DMS 273 treated with DMSO at 0.1 percent for 48 hours (cell line): ENCODE data around the gene PAMR1.

Experiments
- DNase-seq: peaks from one replicate; lab custom pipeline; 2025; lab: John Stamatoyannopoulos, UW

The PAMR1 gene

GRCh38 chr11:35500744-35501143 lies 24.7 kb downstream of the PAMR1 start:
- DNase-seq: no peak

DNA sequence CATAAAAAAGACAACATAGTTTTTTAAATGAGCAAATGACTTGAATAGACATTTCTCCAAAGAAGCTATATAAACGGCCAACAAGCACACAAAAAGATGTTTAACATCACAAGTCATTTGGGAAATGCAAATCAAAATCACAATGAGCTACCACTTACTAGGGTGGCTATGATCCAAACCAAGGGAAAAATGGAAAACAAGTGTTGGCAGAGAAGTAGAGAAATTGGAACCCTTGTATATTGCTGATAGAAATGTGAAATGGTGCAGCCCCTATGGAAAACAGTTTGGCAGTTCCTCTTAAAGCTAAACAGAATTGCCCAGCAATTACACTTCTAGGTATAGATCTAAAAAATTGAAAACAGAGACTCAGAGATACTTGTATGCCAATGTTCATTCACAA lies 29.0 kb downstream of the PAMR1 start:
- no peak for DNase-seq

DNA sequence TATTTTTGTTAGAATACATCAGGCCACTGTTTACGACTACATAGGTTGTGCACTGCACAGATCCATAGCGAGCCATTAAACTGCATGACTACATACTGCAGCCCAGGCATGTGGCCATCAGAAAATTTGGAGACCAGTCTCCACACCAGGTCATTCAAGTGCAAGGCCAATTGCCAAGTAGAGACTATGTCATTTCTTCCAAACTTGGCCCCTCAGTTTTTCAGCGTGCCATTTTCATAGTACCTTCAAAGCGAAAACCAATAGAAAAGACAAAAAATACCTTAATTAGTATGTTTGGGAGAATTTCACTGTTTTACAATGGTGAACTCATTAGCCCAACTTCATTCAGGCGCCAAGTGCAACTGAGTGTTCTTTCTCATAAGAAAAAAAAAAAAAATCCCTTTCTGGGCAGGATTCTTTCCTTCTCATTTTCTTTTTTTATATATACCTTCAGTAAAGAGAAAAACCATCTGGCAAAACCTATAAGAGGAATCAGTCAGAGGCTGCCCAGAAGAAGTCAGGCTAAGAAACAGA lies 30.4 kb downstream of the PAMR1 start:
- no peak for DNase-seq

DNA sequence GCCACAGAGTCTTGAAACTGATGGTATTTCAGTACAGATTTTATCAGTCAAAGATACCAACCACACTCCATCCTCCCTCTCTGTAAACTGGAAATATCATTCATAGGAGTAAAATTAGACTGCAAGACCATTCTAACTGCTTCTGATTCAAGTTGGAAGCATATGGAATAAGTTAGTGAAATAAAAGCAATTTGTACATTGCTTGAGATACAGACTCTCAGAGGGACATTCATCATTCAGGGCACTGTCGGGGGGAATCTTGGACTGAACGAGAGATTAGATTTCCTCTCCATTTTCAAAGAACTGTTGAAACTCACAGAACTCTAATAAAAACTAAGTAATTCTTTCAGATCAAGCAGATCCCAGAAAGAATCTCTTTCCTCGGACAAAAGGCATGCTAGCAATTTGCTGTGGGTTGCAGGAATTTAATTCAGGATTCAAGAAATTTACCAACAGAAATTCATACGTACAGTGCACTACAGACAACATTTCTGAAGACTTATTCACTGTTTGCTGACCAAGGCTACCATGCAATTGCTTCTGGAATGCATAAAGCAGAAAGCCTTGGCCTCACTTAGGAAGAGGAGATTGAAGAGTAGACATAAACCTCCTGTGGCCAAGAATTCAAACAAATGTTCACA lies 34.1 kb downstream of the PAMR1 start:
- DNase-seq: no peak

- DNase-seq: no peak
Observed at GRCh38 chr11:35488117-35488516, 37.3 kb downstream of the PAMR1 start.

- peak; percentile 10 for DNase-seq
Observed at GRCh38 chr11:35487532-35488078, 37.8 kb downstream of the PAMR1 start.

GRCh38 chr11:35486934-35487333 lies 38.5 kb downstream of the PAMR1 start:
- DNase-seq: no peak

- DNase-seq: no peak
Observed at GRCh38 chr11:35486446-35486845, 39.0 kb downstream of the PAMR1 start.

DNA sequence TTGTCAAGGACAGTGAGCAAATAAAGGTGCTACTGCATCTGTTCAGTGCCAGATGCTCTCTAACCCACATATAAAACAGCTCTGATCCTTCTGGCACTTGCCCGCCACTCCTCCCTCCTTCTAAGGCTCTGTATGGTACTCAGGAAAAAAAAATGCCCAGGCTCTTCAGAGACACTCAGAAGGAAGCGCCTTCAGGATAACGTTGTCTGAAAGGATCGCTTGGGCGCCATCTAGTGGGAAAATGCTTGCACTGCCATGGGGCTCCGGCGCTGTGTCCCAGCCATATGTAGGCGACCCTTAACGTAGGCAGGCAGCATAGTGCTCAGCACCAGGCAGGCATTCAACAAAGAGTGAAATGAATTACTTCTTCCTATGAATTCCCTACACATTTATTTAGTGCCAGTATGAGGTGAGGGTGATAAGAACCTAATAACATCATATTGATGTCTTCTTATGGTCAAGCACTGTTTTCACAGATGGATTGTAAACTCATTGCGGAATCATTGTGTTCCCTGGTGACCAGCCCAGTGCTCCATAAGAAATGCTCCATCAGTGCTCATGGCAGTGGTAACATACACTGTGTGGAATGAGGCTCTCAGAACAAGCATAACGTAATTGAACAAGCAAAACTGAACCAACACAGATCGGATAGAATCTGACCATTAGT lies 39.6 kb downstream of the PAMR1 start:
- peak; percentile 43 for DNase-seq

- no peak for DNase-seq
Observed at GRCh38 chr11:35484435-35484834, 41.0 kb downstream of the PAMR1 start.

DNA sequence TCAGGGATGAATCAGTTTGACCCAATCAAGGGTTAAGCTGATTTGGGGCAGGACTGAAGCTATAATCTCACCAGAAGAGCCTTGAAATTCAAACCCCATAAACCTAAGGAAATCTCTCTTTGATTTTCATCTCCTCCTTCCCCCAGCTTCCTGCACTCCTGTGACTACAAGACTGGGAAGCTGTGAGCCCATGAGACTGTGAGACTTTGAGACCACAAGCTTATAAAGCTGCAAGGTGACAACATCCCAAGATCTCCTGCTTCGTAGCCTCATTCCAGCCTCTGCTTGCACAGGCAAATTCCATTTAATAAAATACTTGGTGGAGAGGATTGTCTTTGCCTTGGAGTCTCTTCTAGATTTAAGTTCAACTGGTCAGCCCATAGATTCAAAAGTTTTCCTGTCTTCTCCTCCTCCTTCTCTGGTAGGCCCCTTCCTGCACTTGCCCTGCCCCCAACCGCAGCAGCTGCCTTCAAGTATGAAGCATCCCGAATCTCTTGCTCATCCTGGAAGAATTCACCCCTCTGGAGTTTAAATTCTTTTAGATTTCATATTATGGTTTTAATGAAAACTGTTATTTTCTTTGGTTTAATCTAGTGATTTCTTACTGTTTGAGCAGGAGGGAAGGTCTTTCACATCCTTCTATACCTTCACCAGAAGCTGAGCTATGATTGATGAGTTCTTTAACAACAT lies 42.1 kb downstream of the PAMR1 start:
- DNase-seq: no peak

DNA sequence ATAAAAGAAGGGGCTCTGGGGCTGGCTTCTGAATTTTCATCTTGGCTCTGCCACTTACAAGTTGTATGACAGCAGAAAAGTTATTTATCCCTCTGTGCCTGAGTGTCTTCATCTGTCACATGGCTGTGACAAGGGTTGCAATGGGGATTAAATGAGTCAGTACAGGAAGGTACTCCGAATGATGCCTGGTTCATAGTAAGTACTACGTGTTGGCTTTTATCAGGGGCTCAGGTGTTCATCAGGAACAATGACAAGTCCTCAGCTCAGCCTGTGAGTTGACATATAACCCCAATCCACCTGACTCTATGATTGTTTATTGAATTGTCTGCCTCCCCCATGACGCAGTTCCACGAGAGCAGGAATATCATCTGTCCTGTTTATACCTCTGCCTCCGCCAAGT lies 45.7 kb downstream of the PAMR1 start:
- DNase-seq: no peak

- DNase-seq: no peak
Observed at GRCh38 chr11:35478471-35479091, 46.8 kb downstream of the PAMR1 start.

DNA sequence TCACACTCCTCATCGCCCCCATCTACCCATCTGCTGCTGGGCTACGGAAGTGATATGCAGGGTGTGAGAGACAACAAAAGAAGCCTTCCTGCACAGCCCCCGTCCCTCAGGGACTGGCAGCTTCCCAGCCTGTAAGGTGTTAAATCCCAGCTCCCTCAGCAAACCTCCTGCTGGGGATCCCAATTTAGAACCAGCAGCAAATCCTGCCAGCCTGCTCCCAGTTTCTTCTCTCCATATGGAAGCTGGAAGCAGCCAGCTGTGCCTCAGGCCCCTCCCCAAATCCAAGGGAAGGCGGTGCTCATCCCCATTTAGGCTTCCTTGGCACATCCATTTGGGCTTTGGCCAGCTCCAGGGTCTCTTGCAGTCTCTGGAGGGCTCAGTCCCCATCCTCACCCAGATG lies 47.5 kb downstream of the PAMR1 start:
- no peak for DNase-seq

DNA sequence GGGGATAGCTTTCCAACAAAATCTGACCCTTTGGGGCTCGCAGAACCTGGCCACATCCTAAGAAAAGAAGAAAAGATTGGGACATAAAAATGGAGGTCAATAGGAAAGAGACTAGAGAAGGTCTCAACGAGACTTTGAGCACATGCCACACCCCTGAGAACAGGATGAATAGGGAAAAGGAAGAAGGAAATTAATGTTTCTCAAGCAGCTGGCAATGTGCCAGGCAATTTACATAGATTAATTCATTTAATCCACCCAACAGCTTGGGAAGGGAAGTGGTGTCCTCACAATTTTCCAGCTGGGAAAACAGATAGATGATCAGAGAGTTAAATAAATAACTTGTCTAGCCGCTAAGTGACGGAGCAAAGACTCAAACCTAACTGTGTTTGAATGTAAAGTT lies 50.7 kb downstream of the PAMR1 start:
- no peak for DNase-seq

DNA sequence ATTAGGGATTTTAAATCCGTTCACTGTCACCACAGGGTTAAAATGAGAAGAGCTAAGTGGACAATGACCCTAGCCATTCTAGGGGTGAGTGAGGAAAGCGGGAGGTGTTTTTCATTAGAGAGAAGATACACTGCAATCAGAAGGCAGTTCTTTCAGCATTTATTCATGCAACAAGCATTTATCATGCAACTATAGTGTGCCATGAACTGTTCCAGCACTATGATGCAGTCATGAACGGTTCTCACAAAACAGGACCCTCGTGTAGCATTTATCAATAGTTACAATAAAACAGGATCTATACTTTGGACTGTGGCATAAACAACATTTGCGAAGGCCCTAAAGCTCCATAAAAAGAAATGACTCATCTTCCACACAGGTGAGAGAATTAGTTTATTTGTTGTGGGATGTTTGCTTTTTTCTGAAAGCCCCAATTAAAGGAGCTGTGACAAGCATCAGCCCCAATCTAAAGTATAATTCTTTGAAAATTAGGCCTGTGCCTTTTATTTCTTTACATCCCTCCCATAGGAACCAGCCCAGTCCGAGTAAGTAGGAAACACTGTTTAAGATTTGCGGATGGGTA lies 51.5 kb downstream of the PAMR1 start:
- no peak for DNase-seq

DNA sequence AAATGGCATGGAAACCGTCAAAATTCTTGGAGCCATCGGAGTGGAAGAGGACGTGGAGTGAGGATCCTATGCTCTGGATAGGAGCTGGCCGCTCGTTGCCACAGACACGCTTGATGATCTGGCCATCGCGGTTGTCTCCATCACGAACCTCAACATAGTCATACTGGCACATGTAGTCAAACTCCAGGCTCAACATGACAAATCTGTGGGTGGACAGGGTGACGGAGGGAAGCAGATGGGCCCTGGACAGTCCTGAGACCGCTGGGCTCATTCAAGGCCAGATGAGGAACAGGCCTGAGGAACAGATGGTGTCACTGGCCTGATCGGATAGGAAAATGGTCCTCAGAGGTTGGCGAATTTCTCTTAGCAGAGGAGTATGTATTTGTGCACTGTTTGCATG lies 54.8 kb downstream of the PAMR1 start:
- no peak for DNase-seq

DNA sequence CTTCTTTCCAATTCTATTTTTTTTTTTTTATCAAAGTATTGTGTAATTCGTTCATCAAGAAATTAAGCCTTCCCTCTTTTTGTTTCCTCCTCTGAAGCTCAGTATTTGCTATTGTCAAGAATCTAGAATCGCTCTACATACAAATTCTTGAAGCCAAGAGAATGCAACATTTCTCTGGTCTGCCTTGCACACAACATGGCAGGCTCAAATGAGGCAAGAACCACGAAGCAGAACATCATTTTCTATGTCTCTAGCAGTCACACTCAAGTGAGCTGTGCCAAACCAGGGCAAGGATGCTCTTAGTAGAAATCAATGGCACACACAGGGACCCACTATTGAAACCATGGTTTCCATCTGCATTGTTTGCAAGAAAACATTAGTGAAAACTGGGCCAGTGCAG lies 59.4 kb downstream of the PAMR1 start:
- no peak for DNase-seq

- DNase-seq: no peak
Observed at GRCh38 chr11:35464308-35464707, 61.1 kb downstream of the PAMR1 start.

DNA sequence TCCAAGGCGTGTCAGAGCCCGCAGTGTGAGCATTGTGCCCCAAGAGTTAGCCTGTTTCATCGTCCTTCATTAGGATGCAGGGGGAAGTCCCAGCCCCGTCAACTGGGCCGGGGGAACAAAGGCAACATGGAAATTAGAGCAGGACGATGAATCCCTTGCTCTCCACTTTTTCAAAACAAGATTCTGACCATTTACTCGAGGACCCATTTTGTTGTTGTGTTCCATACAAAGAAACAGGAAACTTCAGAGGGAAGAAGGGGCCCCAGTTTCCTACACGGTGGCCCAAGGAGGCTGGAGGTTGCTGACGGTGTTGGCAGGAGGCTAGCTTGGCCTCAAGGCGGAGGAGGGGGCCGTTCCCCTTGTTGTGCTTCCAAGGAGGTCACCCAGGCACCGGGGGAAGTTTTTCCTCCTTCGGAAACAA lies 62.1 kb downstream of the PAMR1 start:
- no peak for DNase-seq

DNA sequence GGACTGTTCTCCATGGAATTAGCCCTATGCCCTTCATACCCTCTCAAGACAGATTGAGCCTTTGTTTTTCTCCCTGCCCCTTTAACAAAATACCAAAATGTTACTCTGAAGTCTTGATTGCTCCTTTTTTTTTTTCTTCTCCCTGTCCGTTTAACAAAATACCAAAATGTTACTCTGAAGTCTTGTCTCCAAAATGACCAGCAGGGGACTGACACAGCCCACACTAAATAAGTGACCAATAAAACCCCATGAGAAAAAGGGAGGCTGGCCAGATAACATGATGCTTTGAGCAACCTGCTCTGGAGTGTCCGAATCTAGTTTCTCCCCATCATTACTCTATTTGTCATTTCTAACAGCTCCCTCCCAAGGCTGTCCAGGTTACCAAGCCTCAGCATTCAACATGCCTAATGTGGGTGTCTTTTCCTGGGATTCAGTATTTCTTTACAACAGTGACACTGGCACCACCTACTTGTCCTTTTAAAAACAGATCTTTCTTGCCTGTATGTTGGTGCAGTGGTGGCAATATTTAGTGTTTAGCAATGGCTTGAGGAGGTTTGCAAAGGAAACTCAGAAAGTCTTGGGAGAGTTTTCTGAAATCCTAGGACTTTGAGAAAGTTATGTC lies 63.4 kb downstream of the PAMR1 start:
- DNase-seq: no peak

- no peak for DNase-seq
Observed at GRCh38 chr11:35459489-35459888, 65.9 kb downstream of the PAMR1 start.
